Fibroblast of mammary gland (primary cell): ENCODE measurements around the gene KCNJ14.

Source experiments
- DNase-seq: peaks from one replicate; pipeline ENCODE4 v3.0.0-alpha.2; 2010; ENCODE audit warnings: low read depth
- H3K4me3 ChIP-seq: 2 replicates; pipeline ENCODE4 v1.5.1; 2011; ENCODE audit warnings: low read depth, mild to moderate bottlenecking, low read length, moderate library complexity; ENCODE audit not compliant: control insufficient read depth
- TF ChIP-seq, protein P1 (sequence below): conservative IDR thresholded peaks from 2 replicates; pipeline ENCODE4 v1.5.1; 2011; ENCODE audit warnings: low read depth, low read length, inconsistent platforms; ENCODE audit not compliant: control insufficient read depth, insufficient read depth

Gene KCNJ14

GRCh38 chr19:48513289-48514122 lies 58.1 kb downstream of the KCNJ14 start:
- TF ChIP-seq, protein P1, sequence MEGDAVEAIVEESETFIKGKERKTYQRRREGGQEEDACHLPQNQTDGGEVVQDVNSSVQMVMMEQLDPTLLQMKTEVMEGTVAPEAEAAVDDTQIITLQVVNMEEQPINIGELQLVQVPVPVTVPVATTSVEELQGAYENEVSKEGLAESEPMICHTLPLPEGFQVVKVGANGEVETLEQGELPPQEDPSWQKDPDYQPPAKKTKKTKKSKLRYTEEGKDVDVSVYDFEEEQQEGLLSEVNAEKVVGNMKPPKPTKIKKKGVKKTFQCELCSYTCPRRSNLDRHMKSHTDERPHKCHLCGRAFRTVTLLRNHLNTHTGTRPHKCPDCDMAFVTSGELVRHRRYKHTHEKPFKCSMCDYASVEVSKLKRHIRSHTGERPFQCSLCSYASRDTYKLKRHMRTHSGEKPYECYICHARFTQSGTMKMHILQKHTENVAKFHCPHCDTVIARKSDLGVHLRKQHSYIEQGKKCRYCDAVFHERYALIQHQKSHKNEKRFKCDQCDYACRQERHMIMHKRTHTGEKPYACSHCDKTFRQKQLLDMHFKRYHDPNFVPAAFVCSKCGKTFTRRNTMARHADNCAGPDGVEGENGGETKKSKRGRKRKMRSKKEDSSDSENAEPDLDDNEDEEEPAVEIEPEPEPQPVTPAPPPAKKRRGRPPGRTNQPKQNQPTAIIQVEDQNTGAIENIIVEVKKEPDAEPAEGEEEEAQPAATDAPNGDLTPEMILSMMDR, result no peak
- peak; percentile 52 for DNase-seq
- H3K4me3 ChIP-seq, result peak overlapping the region; percentile 46

- no peak overlapping the region for H3K4me3 ChIP-seq
- DNase-seq, result no peak
- TF ChIP-seq, protein P1, result no peak
Measured at GRCh38 chr19:48514123-48514458, 58.7 kb downstream of the KCNJ14 start.

DNA sequence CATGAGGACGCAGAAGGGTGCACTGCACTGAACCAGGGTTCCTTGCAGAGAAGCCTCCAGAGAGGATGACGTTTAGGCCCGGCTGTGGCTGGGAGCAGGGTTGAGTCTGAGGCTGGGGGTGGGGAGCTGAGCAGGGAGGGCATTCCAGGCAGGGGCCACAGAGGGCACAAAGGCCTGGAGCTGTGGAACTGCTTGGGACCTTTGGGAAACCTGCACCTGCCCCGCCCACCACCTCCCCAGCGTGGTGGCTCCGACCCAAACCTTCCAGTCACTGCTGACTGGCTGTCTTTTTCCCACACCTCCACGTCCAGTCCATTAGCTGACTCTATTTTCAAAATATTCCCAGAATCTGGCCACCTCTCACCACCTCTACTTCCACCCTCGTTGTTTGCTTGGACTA lies 61.2 kb downstream of the KCNJ14 start:
- H3K4me3 ChIP-seq, result no peak overlapping the region
- TF ChIP-seq, protein P1, result no peak
- no peak for DNase-seq
